Activated CD8-positive, alpha-beta memory T cell treated with anti-CD3 and anti-CD28 coated beads, Interleukin-2, amount 10 ng/mL, durations not matched to agents 7 days and 5 days (primary cell): ENCODE measurements around the gene LPO. TPM values are rescaled to one million over a fixed set of nuclear protein-coding genes. Genes with fewer than 3 reads are reported as not detected.

ENCODE experiments used
- ATAC-seq: fragments of 150-1000 bp; cut with Tn5 transposase; one replicate; pipeline ENCODE4 v1.10.0; 2021; ENCODE audit warnings: moderate library complexity
- CTCF ChIA-PET: fragments of 350-600 bp; sonication (Branson Sonifier 250); formaldehyde crosslinking; loops from one replicate; lab custom pipeline; 2021; ENCODE audit warnings: antibody characterized with exemption; lab: Charles Lee
- DNase-seq: peaks from one replicate; pipeline ENCODE4 v3.0.0-alpha.2; 2020
- H3K27ac Mint-ChIP-seq: one replicate; pipeline ENCODE4 v1.8.0; 2021; ENCODE audit warnings: mild to moderate bottlenecking, mixed read lengths
- H3K27me3 Mint-ChIP-seq: one replicate; pipeline ENCODE4 v1.8.0; 2021; ENCODE audit warnings: mixed read lengths
- H3K36me3 Mint-ChIP-seq: one replicate; pipeline ENCODE4 v1.8.0; 2021; ENCODE audit warnings: mild to moderate bottlenecking, mixed read lengths
- H3K4me1 Mint-ChIP-seq: one replicate; pipeline ENCODE4 v1.8.0; 2021; ENCODE audit warnings: mixed read lengths
- H3K4me3 Mint-ChIP-seq: one replicate; pipeline ENCODE4 v1.8.0; 2021; ENCODE audit warnings: mild to moderate bottlenecking, moderate library complexity, mixed read lengths
- H3K9me3 Mint-ChIP-seq: one replicate; pipeline ENCODE4 v1.8.0; 2022; ENCODE audit warnings: low read depth, mixed read lengths
- total RNA-seq, 2 experiments: library from RNA; stranded (reverse); gene quantifications; one replicate each; pipeline ENCODE4 v1.2.3, GENCODE V29; 2021

Gene LPO
- total RNA-seq, 2 experiments from 2014 or later = not detected

- CTCF ChIA-PET = no interaction called here
- DNase-seq (no peak), ATAC-seq (no peak)
- Mint-ChIP-seq H3K4me3 (no peak overlapping the region), H3K27ac (no peak overlapping the region), H3K27me3 (peaks cover 69% of the 10 kb centered on the region), H3K9me3 (no peaks in the 10 kb centered on the region), H3K4me1 (peaks cover 10% of the 10 kb centered on the region), H3K36me3 (no peaks in the 10 kb centered on the region)
These were observed 4.8 kb upstream of the LPO start for GRCh38 chr17:58233543-58233942.

DNA sequence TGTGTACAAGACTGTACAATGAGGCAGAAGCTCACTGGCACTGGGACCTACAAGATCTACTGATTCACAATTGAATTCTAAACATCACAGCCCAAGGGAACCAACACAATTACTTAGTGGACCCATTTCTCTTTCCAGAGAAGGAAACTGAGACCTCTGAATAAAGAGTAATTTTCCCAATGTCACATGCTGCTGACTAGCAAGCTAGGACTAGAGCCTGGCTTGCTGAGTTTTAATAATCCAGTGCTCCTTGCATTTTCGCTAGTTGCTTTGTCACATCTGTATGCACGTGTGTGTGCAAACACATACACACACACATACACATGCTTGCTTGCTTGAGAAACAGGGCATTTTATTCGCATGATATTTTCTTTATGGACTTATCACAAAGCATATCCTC lies 3.9 kb upstream of the LPO start:
- ATAC-seq = no peak
- Mint-ChIP-seq H3K4me3 (no peak overlapping the region), H3K27ac (no peak overlapping the region), H3K4me1 (peaks cover 10% of the 10 kb centered on the region), H3K27me3 (peaks cover 71% of the 10 kb centered on the region), H3K36me3 (no peaks in the 10 kb centered on the region), H3K9me3 (no peaks in the 10 kb centered on the region)
- CTCF ChIA-PET = interaction anchor here (2.6 kb wide), 1 partner anchor 15 kb away, joined by 9 read pairs; no protein-coding TSS in a partner anchor
- no peak for DNase-seq

- Mint-ChIP-seq H3K9me3 (no peaks in the 10 kb centered on the region), H3K36me3 (no peaks in the 10 kb centered on the region), H3K4me1 (peaks cover 10% of the 10 kb centered on the region), H3K27me3 (peaks cover 80% of the 10 kb centered on the region), H3K27ac (no peak overlapping the region), H3K4me3 (no peak overlapping the region)
- DNase-seq (no peak), ATAC-seq (no peak)
- CTCF ChIA-PET = interaction anchor here (2.6 kb wide), 1 partner anchor 14 kb away, joined by 9 read pairs; no protein-coding TSS in a partner anchor
These were observed 2.6 kb upstream of the LPO start for GRCh38 chr17:58235821-58236220.

- Mint-ChIP-seq H3K27ac (no peak overlapping the region), H3K36me3 (no peaks in the 10 kb centered on the region), H3K4me3 (no peak overlapping the region), H3K9me3 (no peaks in the 10 kb centered on the region), H3K4me1 (peaks cover 10% of the 10 kb centered on the region), H3K27me3 (peaks cover 79% of the 10 kb centered on the region)
- no peak for ATAC-seq
- no peak for DNase-seq
- CTCF ChIA-PET = interaction anchor here (0.8 to 2.6 kb wide), 2 partner anchors 9 to 13 kb away, joined by 3 to 9 read pairs; no protein-coding TSS in a partner anchor
These were observed 2.0 kb upstream of the LPO start for GRCh38 chr17:58236394-58236793.

DNA sequence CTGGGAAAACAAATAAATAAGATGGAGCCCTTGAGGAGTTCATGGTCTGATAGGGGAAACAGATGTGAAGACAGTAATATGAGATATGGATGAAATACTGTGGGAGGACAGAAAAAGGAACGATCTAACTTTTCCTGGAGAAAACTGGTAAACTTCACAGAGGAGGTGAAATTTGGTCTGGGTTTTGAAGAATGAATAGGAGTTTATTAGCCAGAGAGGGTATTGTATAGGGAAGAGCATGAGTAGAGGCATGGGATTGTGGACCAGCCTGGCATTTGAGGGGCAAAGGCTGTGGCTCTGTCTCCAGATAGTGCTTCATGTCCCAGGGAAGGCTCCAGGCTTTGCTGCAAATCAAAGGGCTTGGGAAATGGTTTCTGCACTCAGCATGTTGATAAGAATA lies 1.6 kb downstream of the LPO start:
- no peak for ATAC-seq
- no peak for DNase-seq
- Mint-ChIP-seq H3K36me3 (no peaks in the 10 kb centered on the region), H3K27ac (no peak overlapping the region), H3K27me3 (peaks cover 86% of the 10 kb centered on the region), H3K4me1 (peaks cover 3% of the 10 kb centered on the region), H3K9me3 (no peaks in the 10 kb centered on the region), H3K4me3 (no peak overlapping the region)
- CTCF ChIA-PET = no interaction called here

DNA sequence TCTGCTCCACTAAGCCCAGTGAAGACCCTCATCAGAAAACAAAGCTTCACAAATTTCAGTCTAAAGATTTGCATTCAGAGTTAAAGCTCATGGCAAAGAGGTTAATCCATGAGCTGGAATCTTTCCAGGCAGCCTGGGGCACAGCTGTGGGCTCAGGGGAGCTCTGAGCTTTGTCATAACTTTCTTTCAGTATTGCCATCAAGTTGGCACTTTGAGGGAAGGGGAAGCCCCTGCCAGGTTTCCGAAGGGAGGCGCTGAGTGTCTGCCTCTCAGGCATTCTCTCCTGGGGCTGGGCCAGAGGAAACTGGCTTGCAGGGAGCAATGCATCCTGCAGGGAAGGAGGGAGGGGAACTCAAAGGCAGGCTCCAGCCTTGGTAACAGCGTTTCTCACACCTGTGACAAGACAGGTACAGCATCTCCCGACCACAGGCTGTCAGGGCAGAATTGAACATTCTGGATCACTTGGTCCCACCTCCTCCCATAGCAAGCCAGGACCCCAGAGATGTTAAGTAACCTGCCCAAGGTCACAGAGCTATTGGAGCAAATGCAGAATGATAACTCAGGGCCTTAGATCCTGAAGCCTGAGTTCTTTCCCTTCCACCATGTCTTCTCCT lies 3.9 kb downstream of the LPO start:
- peak; percentile 12 for ATAC-seq
- no peak for DNase-seq
- CTCF ChIA-PET = no interaction called here
- Mint-ChIP-seq H3K4me1 (peaks cover 4% of the 10 kb centered on the region), H3K9me3 (no peaks in the 10 kb centered on the region), H3K27me3 (peaks cover 78% of the 10 kb centered on the region), H3K27ac (no peak overlapping the region), H3K4me3 (no peak overlapping the region), H3K36me3 (no peaks in the 10 kb centered on the region)

DNA sequence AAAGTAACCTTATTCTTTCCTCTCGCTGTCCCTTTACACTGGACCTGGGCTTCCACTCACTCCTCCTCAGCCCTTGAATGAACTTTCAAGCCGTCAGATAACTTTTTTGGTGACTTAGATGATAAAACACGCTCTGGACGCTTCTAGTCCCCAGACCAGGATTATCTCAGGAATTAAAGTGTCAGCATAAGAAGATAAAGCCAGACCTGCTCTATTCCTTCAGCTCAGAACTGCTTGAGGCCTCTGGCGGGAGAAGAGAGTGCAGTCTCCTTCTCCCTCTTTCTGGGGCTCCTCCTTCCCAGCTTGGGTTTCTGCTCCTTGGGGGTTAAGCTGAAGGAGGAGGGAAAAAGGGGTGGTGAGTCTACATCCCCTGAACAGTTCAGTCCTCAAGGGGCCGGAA lies 6.6 kb downstream of the LPO start:
- no peak overlapping the region for H3K27ac Mint-ChIP-seq
- DNase-seq = no peak
- no peak overlapping the region for H3K4me3 Mint-ChIP-seq
- H3K4me1 Mint-ChIP-seq = peaks cover 24% of the 10 kb centered on the region
- H3K9me3 Mint-ChIP-seq = no peaks in the 10 kb centered on the region
- CTCF ChIA-PET = no interaction called here
- ATAC-seq = no peak
- no peaks in the 10 kb centered on the region for H3K36me3 Mint-ChIP-seq
- H3K27me3 Mint-ChIP-seq = peaks cover 63% of the 10 kb centered on the region

GRCh38 chr17:58245428-58246103 lies 7.2 kb downstream of the LPO start:
- H3K4me1 Mint-ChIP-seq = peaks cover 26% of the 10 kb centered on the region
- no peak for ATAC-seq
- H3K27ac Mint-ChIP-seq = no peak overlapping the region
- H3K36me3 Mint-ChIP-seq = no peaks in the 10 kb centered on the region
- H3K27me3 Mint-ChIP-seq = peaks cover 64% of the 10 kb centered on the region
- no peaks in the 10 kb centered on the region for H3K9me3 Mint-ChIP-seq
- CTCF ChIA-PET = no interaction called here
- no peak overlapping the region for H3K4me3 Mint-ChIP-seq
- no peak for DNase-seq

GRCh38 chr17:58246104-58246740 lies 7.8 kb downstream of the LPO start:
- CTCF ChIA-PET = interaction anchor here (1.2 to 2.5 kb wide), 3 partner anchors 28 to 171 kb away, joined by 3 to 8 read pairs (median 6); partner anchors contain the start of genes MKS1 and RNF43
- Mint-ChIP-seq H3K36me3 (no peaks in the 10 kb centered on the region), H3K4me3 (no peak overlapping the region), H3K9me3 (no peaks in the 10 kb centered on the region), H3K4me1 (peaks cover 26% of the 10 kb centered on the region), H3K27ac (no peak overlapping the region), H3K27me3 (peaks cover 65% of the 10 kb centered on the region)
- ATAC-seq = no peak
- DNase-seq = no peak

GRCh38 chr17:58246781-58247180 lies 8.4 kb downstream of the LPO start:
- no peak for ATAC-seq
- peaks cover 65% of the 10 kb centered on the region for H3K27me3 Mint-ChIP-seq
- H3K36me3 Mint-ChIP-seq = no peaks in the 10 kb centered on the region

DNA sequence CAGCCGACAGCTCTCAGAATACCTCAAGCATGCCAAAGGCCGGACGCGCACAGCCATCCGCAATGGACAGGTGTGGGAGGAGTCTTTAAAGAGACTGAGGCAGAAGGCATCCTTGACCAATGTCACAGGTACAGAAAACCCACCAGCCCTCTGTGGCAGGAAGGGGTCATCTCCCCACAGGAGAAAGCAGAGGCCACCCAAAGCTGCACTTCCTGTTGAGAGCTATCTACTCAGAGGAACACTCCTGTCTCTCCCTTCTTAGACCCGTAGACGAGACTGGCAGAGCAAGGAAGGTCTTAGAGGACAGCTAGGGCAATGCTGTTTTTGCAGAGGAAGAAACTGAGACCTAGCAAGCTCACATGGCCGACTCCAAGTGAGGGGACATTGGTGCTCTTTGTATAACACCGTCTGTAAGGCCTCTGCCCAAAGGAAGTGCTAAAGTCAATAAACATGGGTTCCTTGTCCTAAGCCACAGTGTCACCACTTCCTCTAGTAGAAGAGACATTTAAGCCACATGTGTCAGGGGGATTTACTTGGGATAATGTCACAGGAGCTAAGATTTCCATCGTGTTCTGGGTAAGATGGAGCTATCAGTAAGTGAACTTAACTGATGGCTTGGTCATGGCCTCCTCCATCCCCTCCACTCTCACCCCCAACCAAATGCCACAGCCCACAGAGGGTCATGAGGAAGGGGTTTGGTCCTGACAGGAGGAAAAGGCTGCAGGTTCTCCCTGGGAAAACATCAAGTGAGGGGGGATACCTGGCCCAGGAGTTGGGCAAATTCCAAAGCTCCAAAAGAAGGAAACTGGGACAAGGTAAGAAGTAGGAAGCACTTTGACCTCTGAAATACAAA lies 9.4 kb downstream of the LPO start:
- Mint-ChIP-seq H3K36me3 (no peaks in the 10 kb centered on the region), H3K9me3 (no peaks in the 10 kb centered on the region), H3K4me3 (no peak overlapping the region), H3K27me3 (peaks cover 65% of the 10 kb centered on the region), H3K27ac (no peak overlapping the region), H3K4me1 (peaks cover 24% of the 10 kb centered on the region)
- DNase-seq (peak; percentile 54), ATAC-seq (peak; percentile 21)
- CTCF ChIA-PET = interaction anchor here (0.6 to 2.5 kb wide), 14 partner anchors 10 to 172 kb away, joined by 3 to 8 read pairs (median 4); partner anchors contain the start of genes LPO, MKS1 and RNF43

More at GRCh38 chr17:58246781-58247180, 8.4 kb downstream of the LPO start:
- Mint-ChIP-seq H3K9me3 (no peaks in the 10 kb centered on the region), H3K4me3 (no peak overlapping the region), H3K4me1 (peaks cover 26% of the 10 kb centered on the region), H3K27ac (no peak overlapping the region)
- CTCF ChIA-PET = interaction anchor here (0.7 to 2.5 kb wide), 7 partner anchors 9 to 173 kb away, joined by 3 to 8 read pairs (median 6); partner anchors contain the start of genes LPO, MKS1 and RNF43
- no peak for DNase-seq

DNA sequence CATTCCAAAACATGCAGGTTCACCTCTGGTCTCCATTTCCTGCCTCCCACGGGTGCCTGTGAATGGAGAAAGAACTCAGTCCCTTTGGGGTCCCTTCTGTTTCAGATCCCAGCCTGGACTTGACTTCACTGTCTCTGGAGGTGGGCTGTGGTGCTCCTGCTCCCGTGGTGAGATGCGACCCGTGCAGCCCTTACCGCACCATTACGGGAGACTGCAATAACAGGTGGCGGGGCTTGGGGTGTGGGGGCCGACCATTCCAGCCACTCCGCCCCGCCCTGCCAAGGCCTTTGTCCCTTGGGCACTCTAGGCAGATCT lies 10.5 kb downstream of the LPO start:
- no peaks in the 10 kb centered on the region for H3K9me3 Mint-ChIP-seq
- no peaks in the 10 kb centered on the region for H3K36me3 Mint-ChIP-seq
- H3K27me3 Mint-ChIP-seq = peaks cover 60% of the 10 kb centered on the region
- CTCF ChIA-PET = interaction anchor here (0.6 to 3.3 kb wide), 28 partner anchors 11 to 334 kb away, joined by 3 to 22 read pairs (median 6); partner anchors contain the start of genes LPO, MKS1, MTMR4 and RNF43
- no peak for DNase-seq
- no peak for ATAC-seq
- no peak overlapping the region for H3K4me3 Mint-ChIP-seq
- peaks cover 22% of the 10 kb centered on the region for H3K4me1 Mint-ChIP-seq
- no peak overlapping the region for H3K27ac Mint-ChIP-seq
